Left lung (tissue), 10 donors: ENCODE results near the gene KRTAP9-9. TPM values are rescaled to one million over a fixed set of nuclear protein-coding genes. Genes with fewer than 3 reads are reported as not detected.
"Not testable (repeated sequence)": the region's sequence is repeated elsewhere in the genome, so short reads cannot be mapped to it uniquely, and the experiment has no call there.

Experiments used
- ATAC-seq: fragments of 200-7000 bp; cut with Tn5 transposase; one replicate; pipeline ENCODE4 v1.9.1; 2020; ENCODE audit warnings: moderate library complexity
- DNase-seq, 4 donors: peaks; one replicate each; pipeline ENCODE4 v3.0.0-alpha.2; 2013 to 2020
- H3K27ac ChIP-seq, 2 donors: fragments of 200-600 bp; sonication (generic) in 1 of 2; one replicate each; pipeline versions ENCODE4 v1.5.0 to v1.8.0; 2020 to 2021
- H3K27me3 ChIP-seq, 2 donors: fragments of 200-600 bp; sonication (generic) in 1 of 2; one replicate each; pipeline versions ENCODE4 v1.5.0 to v1.8.0; 2020 to 2021
- H3K36me3 ChIP-seq, 2 donors: fragments of 200-600 bp; sonication (generic) in 1 of 2; one replicate each; pipeline versions ENCODE4 v1.5.0 to v1.8.0; 2020 to 2021
- H3K4me1 ChIP-seq, 2 donors: fragments of 200-600 bp; one replicate each; pipeline ENCODE4 v1.8.0; 2021
- H3K4me3 ChIP-seq, 2 donors: fragments of 200-600 bp; sonication (generic) in 1 of 2; one replicate each; pipeline versions ENCODE4 v1.5.0 to v1.8.0; 2020 to 2021; ENCODE audit warnings: mild to moderate bottlenecking in 1 of 2
- H3K9me3 ChIP-seq, 2 donors: fragments of 200-600 bp; sonication (generic) in 1 of 2; one replicate each; pipeline versions ENCODE4 v1.5.0 to v1.8.0; 2020 to 2021
- intact Hi-C, 2 donors: fragments of 100-400 bp; cut with DNase I; formaldehyde crosslinking; loops; one replicate each; pipeline versions ENCODE4 v1.11.2 to v1.14.2; 2022
- polyA plus RNA-seq, 6 donors: library from polyadenylated mRNA; unstranded; fragments of 120-200 nt; gene quantifications; one replicate each; pipeline ENCODE4 v1.2.1, GENCODE V29; 2013; ENCODE audit not compliant: insufficient read length in 6 of 6
- total RNA-seq, 2 donors: library from RNA; stranded (reverse); fragmentation: NEBNext Ultra II Directional; extraction: Animal tissue kit (Norgen Biotek cat#: 25700); gene quantifications; one replicate each; pipeline ENCODE4 v1.2.1, GENCODE V29; 2021
- TF ChIP-seq, protein P1 (sequence below), 2 donors: fragments of 200-600 bp; sonication (generic) in 1 of 2; IDR thresholded peaks; one replicate each; pipeline versions ENCODE4 v1.5.0 to v1.8.0; 2021; ENCODE audit warnings: antibody characterized with exemption in 2 of 2
- donor health status: DM: no; HTN: yes; CAD: no.
- donor health status: DM: no; HTN: no; CAD: no.

The KRTAP9-9 gene
- total and polyA plus RNA-seq, 8 donors, result not detected

DNA sequence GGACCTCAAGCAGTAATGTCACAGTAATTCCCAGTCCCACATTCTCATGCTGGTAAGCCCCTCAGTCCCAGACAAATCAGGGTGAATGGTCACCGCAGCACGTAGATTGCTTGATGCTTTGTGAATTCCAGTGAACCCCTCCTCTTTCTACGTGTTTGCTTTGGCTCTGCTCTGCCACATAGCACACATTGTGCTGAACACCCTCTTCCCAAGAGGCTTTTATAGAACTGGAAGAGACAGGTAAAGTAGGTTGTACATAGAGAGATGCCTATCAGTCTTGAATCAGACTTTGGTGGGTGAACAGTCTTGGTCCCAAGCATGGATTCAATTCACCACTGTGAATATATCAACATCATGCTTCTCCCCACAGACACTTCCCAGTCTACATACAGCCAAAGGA, 9.4 kb downstream of the KRTAP9-9 start:
- DNase-seq (no peak), ATAC-seq (peak; percentile 30)
- H3K36me3 ChIP-seq, result no peaks in the 10 kb centered on the region
- no peaks in the 10 kb centered on the region for H3K9me3 ChIP-seq
- H3K27me3 ChIP-seq, result peaks cover 0 to 4% of the 10 kb centered on the region in 2 donors
- TF ChIP-seq, protein P1, sequence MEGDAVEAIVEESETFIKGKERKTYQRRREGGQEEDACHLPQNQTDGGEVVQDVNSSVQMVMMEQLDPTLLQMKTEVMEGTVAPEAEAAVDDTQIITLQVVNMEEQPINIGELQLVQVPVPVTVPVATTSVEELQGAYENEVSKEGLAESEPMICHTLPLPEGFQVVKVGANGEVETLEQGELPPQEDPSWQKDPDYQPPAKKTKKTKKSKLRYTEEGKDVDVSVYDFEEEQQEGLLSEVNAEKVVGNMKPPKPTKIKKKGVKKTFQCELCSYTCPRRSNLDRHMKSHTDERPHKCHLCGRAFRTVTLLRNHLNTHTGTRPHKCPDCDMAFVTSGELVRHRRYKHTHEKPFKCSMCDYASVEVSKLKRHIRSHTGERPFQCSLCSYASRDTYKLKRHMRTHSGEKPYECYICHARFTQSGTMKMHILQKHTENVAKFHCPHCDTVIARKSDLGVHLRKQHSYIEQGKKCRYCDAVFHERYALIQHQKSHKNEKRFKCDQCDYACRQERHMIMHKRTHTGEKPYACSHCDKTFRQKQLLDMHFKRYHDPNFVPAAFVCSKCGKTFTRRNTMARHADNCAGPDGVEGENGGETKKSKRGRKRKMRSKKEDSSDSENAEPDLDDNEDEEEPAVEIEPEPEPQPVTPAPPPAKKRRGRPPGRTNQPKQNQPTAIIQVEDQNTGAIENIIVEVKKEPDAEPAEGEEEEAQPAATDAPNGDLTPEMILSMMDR (IDR thresholded peaks at IDR 0.05), result no peak
- no peak overlapping the region for H3K27ac ChIP-seq
- intact Hi-C loops, result no loop called here
- H3K4me3 ChIP-seq, result no peak overlapping the region
- H3K4me1 ChIP-seq, result no peaks in the 10 kb centered on the region

DNA sequence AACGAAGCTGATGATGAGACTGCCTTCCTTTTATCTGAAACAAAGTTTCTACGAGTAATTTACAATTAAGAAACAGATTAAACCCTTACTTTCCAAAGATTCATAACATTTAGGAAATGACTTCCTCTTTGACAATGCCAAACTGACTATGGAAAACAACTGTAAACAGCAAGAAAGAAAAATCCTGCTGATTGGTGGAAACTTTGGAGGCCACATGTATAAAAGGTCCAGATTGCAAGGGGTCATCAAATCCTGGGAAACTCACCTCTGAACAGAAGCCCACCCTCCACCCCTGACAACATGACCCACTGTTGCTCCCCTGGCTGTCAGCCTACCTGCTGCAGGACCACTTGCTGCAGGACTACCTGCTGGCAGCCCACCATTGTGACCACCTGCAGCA, 9.9 kb downstream of the KRTAP9-9 start, which contains the start of gene KRTAP9-6:
Gene KRTAP9-6, plus strand, starts transcription at position 301 of the 400 bp plus-strand sequence. Its CDS starts 0 bp downstream, at position 301.
- DNase-seq, result no peak
- no peaks in the 10 kb centered on the region for H3K4me1 ChIP-seq
- ATAC-seq, result no peak
- no peak within 1 kb of the TSS for H3K27ac ChIP-seq
- H3K9me3 ChIP-seq, result no peaks in the 10 kb centered on the region
- intact Hi-C loops, result no loop called here
- H3K36me3 ChIP-seq, result no peaks in the 10 kb centered on the region
- no peak within 1 kb of the TSS for H3K4me3 ChIP-seq
- TF ChIP-seq, protein P1 (IDR thresholded peaks at IDR 0.05), result no peak
- peaks cover 0 to 4% of the 10 kb centered on the region in 2 donors for H3K27me3 ChIP-seq

DNA sequence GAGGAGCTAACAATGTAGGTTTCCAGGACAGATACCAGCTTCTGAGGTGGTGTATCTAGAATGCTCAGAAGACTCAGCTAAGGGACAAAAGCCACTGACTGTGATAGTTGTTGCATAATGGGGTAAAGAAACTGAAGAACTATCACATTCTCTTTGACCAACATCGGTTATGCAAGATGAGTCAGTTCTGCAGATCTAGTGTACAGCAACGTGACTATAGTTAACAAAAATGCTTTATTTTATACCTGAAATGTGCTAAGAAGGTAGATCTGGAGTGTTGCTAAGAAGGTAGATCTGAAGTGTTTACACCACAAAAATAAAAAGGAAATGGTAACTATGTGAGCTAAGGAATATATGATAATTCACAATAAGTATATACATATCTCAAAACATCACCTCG, 12.5 kb downstream of the KRTAP9-9 start:
- no peak for ATAC-seq

DNA sequence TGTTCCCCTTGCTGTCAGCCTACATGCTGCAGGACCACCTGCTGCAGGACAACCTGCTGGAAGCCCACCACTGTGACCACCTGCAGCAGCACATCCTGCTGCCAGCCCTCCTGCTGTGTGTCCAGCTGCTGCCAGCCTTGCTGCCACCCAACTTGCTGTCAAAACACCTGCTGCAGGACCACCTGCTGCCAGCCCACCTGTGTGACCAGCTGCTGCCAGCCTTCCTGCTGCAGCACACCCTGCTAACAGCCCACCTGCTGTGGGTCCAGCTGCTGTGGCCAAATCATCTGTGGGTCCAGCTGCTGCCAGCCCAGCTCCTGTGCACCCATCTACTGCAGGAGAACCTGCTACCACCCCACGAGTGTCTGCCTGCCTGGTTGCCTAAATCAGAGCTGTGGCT, 16.1 kb downstream of the KRTAP9-9 start:
- H3K36me3 ChIP-seq, H3K9me3 ChIP-seq, H3K27me3 ChIP-seq, H3K4me3 ChIP-seq, DNase-seq, H3K4me1 ChIP-seq, ATAC-seq, H3K27ac ChIP-seq, intact Hi-C loops: not testable (repeated sequence)

More for the DNA sequence above, 12.5 kb downstream of the KRTAP9-9 start:
- Histone ChIP-seq H3K27me3 (peaks cover 0 to 4% of the 10 kb centered on the region in 2 donors), H3K36me3 (no peaks in the 10 kb centered on the region), H3K4me1 (no peaks in the 10 kb centered on the region), H3K27ac (no peak overlapping the region), H3K9me3 (no peaks in the 10 kb centered on the region), H3K4me3 (no peak overlapping the region)
- TF ChIP-seq, protein P1 (IDR thresholded peaks at IDR 0.05), result no peak
- no peak for DNase-seq
- intact Hi-C loops, result no loop called here

DNA sequence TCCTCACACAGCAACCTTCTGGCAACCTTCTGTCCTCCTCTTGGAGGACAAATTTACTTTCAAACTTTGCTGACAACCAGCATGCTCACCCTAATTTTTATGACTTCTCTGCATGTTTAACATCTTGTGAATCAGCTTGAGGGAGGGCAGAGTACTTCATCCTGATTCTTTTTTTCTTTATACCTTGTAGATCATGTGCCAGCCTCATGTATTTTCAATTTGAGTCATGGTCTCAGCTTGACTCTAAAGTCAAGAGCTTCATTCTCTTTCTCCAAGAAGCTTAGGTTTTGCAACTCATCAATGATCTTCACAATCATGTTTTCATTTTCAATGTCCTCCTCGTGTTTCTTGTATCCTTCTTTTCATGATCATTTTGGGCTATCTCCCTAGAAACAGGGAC, 16.7 kb downstream of the KRTAP9-9 start:
- H3K27ac ChIP-seq, result no peak overlapping the region
- TF ChIP-seq, protein P1 (IDR thresholded peaks at IDR 0.05), result no peak
- ATAC-seq (no peak), DNase-seq (no peak)
- no peaks in the 10 kb centered on the region for H3K4me1 ChIP-seq
- H3K9me3 ChIP-seq, result no peaks in the 10 kb centered on the region
- H3K27me3 ChIP-seq, result peaks cover 0 to 7% of the 10 kb centered on the region in 2 donors
- H3K36me3 ChIP-seq, result no peaks in the 10 kb centered on the region
- intact Hi-C loops, result no loop called here
- H3K4me3 ChIP-seq, result no peak overlapping the region

DNA sequence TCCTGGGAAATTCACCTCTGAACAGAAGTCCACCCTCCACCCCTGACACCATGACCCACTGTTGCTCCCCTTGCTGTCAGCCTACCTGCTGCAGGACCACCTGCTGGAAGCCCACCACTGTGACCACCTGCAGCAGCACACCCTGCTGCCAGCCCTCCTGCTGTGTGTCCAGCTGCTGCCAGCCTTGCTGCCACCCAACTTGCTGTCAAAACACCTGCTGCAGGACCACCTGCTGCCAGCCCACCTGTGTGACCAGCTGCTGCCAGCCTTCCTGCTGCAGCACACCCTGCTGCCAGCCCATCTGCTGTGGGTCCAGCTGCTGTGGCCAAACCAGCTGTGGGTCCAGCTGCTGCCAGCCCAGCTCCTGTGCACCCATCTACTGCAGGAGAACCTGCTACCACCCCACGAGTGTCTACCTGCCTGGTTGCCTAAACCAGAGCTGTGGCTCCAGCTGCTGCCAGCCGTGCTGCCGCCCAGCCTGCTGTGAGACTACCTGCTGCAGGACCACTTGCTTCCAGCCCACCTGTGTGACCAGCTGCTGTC, 20.5 kb downstream of the KRTAP9-9 start, which contains the start of gene KRTAP9-7:
Gene KRTAP9-7, plus strand, starts transcription at position 51 of the 543 bp plus-strand sequence. Its CDS starts 0 bp downstream, at position 51.
- intact Hi-C loops, DNase-seq, H3K4me1 ChIP-seq, H3K27me3 ChIP-seq, H3K36me3 ChIP-seq, H3K27ac ChIP-seq, ATAC-seq, H3K9me3 ChIP-seq, H3K4me3 ChIP-seq: not testable (repeated sequence)
